ENCODE data around the gene DDB1.

DNA sequence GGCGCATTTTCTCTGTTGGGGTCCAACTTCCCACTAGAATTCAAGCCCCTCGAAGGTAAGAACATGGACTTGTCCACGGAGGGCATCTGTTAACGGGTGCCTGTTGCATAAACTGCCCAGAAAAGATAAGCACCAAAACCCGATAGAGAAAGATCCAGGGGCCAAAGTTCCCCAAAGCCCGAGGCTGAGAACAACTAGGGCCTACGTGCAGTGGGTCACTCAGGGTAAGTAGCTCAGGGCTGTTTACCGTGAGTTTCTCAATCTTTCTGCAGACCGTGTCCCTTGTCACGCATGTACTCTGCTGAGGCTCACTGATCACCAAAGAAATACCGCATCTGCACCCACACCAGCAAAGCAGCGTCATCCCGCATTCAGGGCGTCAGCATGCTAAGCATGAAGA, 67.5 kb downstream of the DDB1 start:
- no peak for TF ChIP-seq POLR2A (IDR thresholded peaks at IDR 0.05)
- TF ChIP-seq POLR2AphosphoS5 (IDR thresholded peaks at IDR 0.05), result no peak

Data from breast epithelium (tissue), 3 donors.